GM19452 (cell line): ENCODE measurements around the gene ESPNL.

Experiments used
- ATAC-seq: cut with Tn5 transposase; IDR thresholded peaks from one replicate; pipeline ENCODE4 v1.9.1; 2021; ENCODE audit not compliant: unreplicated experiment

The ESPNL gene

GRCh38 chr2:238097988-238098871, 1.9 kb upstream of the ESPNL start:
- peak; percentile 53 for ATAC-seq

GRCh38 chr2:238098901-238099713, 1.0 kb upstream of the ESPNL start:
- ATAC-seq: no peak

GRCh38 chr2:238099714-238100048, 459 bp upstream of the ESPNL start:
- ATAC-seq: no peak

GRCh38 chr2:238100821-238101771, 956 bp downstream of the ESPNL start:
- no peak for ATAC-seq

- no peak for ATAC-seq
Measured at GRCh38 chr2:238101891-238102841, 2.0 kb downstream of the ESPNL start.

GRCh38 chr2:238102865-238103264, 2.7 kb downstream of the ESPNL start:
- ATAC-seq: no peak

GRCh38 chr2:238103465-238104225, 3.5 kb downstream of the ESPNL start:
- ATAC-seq: no peak

GRCh38 chr2:238104226-238104690, 4.1 kb downstream of the ESPNL start:
- ATAC-seq: no peak

- no peak for ATAC-seq
Measured at GRCh38 chr2:238104691-238105371, 4.7 kb downstream of the ESPNL start.

- ATAC-seq: no peak
Measured at GRCh38 chr2:238105506-238106338, 5.6 kb downstream of the ESPNL start.

GRCh38 chr2:238106339-238106697, 6.2 kb downstream of the ESPNL start:
- no peak for ATAC-seq

- ATAC-seq: no peak
Measured at GRCh38 chr2:238106698-238107524, 6.8 kb downstream of the ESPNL start.

- peak; percentile 71 for ATAC-seq
Measured at GRCh38 chr2:238107525-238108422, 7.6 kb downstream of the ESPNL start.

GRCh38 chr2:238108423-238109183, 8.5 kb downstream of the ESPNL start:
- ATAC-seq: peak; percentile 53

GRCh38 chr2:238113611-238114010, 13.5 kb downstream of the ESPNL start:
- ATAC-seq: no peak
